Heart left ventricle (tissue), 13 donors: ENCODE measurements around the gene IGSF3.

Experiments used
- POLR2A ChIP-seq, 2 donors: fragments of 450-650 bp; IDR thresholded peaks; one replicate each; pipeline ENCODE4 v1.6.1; 2017; ENCODE audit warnings: antibody characterized with exemption in 2 of 2, mild to moderate bottlenecking in 2 of 2, moderate library complexity in 2 of 2
- TF ChIP-seq, protein P1 (sequence below), 12 donors: fragments of 200-600 bp; sonication (generic) in 4 of 12; IDR thresholded peaks; one replicate each; pipeline versions ENCODE4 v1.5.0 to v1.8.0; 2018 to 2022; ENCODE audit warnings: antibody characterized with exemption in 12 of 12, mild to moderate bottlenecking in 5 of 12
- donor health status: ischemic (EF 13 %, LVEDD 7.1; RV severe dilation, severe dysfunction).
- donor health status: DM: no; HTN: yes; CAD: no.
- donor health status: DM: no; HTN: no; CAD: no.
- donor health status: ischemic (EF 25% LVEDD 6.9; RV normal size, moderate dysfunction).
- donor health status: ischemic (EF 25% LVEDD 5.7; RV mildly dilated, moderate dysfunction).
- donor health status: ischemic (EF 35%, LVEDD 5.7; RV mildly dilated, moderate dysfunction).
- donor health status: nonischemic (EF 11% LVEDD 7.7; RV severe dilation, severe dysfunction).
- donor health status: DM: yes; HTN: yes; CAD: no.
- donor health status: PGD.
- donor health status: ischemic (EF 29% LVEDD 5.4; RV normal size, mild dysfunction).
- donor health status: nonischemic (EF 23%, LVEDD 6.1; RV moderate dilation, normal function).

DNA sequence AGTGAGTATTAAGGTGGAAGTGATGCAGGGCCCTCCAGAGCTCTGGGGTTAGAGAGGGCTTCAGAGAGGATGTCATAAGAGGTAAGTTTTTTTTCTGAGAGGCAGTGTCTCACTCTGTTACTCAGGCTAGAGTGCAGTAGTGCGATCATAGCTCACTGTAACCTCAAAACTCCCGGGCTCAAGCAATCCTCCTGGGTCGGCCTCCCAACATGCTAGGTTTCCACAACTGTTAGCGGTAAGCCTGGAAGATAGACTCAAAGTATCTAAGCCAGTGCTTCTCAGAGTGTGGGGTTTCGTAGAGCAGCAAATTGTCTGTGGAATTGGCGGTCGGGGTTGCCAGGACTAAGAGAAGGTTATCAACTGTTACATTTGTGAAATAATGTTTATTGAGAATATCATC is 18.6 kb upstream of the IGSF3 start:
- TF ChIP-seq, protein P1, sequence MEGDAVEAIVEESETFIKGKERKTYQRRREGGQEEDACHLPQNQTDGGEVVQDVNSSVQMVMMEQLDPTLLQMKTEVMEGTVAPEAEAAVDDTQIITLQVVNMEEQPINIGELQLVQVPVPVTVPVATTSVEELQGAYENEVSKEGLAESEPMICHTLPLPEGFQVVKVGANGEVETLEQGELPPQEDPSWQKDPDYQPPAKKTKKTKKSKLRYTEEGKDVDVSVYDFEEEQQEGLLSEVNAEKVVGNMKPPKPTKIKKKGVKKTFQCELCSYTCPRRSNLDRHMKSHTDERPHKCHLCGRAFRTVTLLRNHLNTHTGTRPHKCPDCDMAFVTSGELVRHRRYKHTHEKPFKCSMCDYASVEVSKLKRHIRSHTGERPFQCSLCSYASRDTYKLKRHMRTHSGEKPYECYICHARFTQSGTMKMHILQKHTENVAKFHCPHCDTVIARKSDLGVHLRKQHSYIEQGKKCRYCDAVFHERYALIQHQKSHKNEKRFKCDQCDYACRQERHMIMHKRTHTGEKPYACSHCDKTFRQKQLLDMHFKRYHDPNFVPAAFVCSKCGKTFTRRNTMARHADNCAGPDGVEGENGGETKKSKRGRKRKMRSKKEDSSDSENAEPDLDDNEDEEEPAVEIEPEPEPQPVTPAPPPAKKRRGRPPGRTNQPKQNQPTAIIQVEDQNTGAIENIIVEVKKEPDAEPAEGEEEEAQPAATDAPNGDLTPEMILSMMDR (IDR thresholded peaks at IDR 0.05): no peak
- no peak for TF ChIP-seq POLR2A (IDR thresholded peaks at IDR 0.05)
